HG03108 (cell line): Measurements from ENCODE around the gene ZFAND3.
A peak's percentile ranks its signal among the peaks of the same experiment; 100 is the strongest.

ENCODE experiments used
- ATAC-seq: cut with Tn5 transposase; IDR thresholded peaks from one replicate; pipeline ENCODE4 v1.9.1; 2021; ENCODE audit warnings: moderate library complexity; ENCODE audit not compliant: unreplicated experiment

Gene ZFAND3

DNA sequence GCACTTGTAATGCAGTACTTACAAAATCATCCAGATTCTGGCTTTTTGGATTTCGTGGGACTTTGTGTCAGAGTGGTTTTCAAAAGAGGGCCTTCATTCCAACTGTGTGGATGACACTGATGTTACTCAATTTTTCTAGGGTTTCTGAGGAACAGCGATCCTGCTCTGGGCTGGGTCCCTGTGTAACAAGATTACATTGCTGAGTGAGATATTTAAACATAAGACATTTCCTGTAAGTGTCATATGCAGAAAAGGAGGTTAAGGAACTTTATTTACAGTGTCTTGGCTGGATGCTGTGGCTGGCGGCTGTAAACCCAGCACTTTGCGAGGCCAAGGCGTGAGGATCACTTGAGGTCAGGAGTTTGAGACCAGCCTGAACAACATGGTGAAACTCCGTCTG, 6.7 kb downstream of the ZFAND3 start:
- no peak for ATAC-seq

DNA sequence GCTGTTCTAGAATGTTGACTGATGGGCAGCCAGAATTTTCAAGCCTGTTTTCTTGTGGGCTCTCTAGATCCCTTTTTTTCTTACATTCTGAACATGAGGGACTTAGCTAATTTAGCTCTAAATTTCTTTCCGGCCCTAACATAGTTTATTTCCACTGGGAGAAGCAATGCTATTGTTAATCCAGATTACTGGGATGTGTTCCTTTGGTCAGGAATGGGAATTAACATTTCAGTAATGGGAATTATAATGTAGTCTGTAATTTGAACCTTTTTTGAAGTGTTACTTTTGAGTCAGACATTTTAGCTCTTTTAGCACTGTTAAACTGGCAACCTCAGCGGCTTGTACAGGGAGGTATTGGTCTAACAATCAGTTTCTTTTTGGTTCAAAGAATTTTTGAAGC, 7.5 kb downstream of the ZFAND3 start:
- no peak for ATAC-seq

DNA sequence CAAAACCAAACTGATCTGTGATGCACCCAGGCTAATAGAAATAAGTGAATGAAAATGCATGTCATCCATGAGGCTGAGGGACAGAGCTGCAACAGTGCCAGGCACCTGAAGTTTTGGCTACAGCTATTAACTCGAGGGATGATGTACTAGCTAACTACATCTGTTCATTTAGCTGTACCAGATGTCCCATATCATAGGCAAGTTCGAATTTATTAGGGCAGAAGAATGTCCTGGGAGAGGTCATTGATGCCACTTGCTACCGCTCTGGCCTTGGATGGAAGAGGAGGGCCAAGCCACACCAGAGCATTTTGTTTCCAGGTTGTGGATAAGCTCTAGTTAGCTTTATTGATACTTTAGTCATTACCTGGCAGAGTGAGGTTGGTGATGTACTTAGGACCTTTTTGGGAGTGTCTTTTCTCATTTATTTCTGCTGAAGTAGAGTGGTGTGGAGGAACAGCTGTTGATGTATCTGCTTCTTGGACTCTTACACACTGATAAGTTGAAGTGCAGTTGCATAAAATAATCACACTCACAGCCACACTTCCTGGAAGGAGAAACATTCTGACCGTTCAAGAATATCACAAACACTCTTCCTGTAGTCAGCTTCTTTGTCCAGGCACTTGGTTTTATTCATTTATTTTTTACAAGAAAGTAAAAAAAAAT, 8.2 kb downstream of the ZFAND3 start:
- no peak for ATAC-seq

GRCh38 chr6:37830225-37830624, 10.7 kb downstream of the ZFAND3 start:
- peak; percentile 41 for ATAC-seq

DNA sequence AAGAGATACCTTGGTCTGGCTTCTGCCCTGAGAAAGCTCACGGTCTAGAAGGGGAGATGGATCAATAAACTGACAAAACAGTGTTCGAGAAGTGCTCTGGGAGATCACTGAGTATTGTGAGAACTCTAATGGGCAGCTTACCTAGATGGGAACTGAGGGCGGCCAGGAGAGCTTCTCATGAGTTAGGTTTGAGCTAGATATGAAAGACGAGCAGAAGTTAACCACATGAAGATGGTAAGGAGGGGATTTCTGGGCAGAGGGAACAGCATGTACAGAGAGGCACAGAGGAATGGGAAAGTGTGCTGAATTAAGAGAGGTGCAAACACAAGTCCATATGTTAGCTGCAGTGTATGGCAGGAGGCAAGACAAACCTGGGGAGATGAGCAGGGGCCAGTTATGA, 11.9 kb downstream of the ZFAND3 start:
- ATAC-seq, result no peak

GRCh38 chr6:37835923-37836322, 16.4 kb downstream of the ZFAND3 start:
- no peak for ATAC-seq

GRCh38 chr6:37838219-37838921, 18.8 kb downstream of the ZFAND3 start:
- no peak for ATAC-seq

- no peak for ATAC-seq
Observed at GRCh38 chr6:37840143-37840939, 20.8 kb downstream of the ZFAND3 start.

DNA sequence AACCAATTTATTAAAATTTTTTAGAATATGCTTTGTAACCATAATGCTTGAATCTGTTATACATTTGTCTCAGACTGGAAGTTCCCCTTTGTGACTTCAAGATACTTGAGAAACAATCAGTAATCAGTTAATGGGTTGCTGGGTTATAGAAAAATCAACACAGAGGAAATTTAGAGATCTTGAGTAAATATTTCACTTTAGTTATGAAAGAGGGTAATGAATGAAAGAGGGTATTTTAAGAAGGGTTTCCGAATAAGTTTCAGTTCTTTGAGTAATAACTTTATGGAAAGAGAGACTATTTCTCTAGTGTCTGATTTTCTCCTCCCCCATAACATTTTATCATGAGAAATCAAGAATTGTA, 21.4 kb downstream of the ZFAND3 start:
- ATAC-seq, result no peak

DNA sequence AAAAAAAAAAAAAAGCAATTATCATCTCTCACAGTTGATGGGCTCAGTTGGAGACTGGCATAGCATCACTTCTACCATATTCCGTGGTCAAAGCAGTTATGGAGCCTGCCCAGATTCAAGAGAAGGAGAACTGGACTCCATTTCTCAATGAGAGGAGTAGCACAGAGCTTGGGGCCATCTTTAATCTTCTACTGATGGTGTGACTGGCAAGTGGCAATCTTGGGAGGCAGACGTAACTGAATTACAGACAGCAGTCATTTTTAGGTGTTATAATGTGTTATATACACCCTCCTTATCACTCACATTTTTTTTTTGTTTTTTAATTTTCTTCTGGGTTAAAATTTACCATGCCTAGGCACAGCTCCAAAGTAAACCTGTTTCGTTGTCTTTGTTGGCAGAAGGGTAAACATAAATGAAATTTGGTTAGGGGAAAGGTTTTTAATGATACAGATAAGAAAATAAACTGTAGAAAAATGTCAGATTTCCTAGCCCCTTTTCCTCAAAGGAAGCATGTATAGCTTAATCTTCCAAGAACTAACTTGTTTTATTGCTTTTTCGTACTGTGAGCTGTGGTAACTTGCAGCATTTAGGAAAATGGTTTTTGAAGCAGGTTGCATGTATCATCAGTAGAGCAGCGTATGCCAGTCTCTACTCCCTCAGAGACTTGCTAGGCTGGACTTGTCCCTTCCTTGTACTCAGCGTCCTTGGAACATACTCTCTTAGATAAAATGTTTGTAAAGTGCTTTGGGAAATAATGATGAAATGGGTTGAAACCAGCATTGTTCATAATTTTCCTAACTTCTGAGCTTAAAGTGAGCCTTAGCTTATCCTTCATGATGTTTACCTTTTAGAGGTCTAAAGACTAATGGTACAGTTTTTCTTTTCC, 25.7 kb downstream of the ZFAND3 start:
- no peak for ATAC-seq

- no peak for ATAC-seq
Observed at GRCh38 chr6:37845930-37846329, 26.4 kb downstream of the ZFAND3 start.

DNA sequence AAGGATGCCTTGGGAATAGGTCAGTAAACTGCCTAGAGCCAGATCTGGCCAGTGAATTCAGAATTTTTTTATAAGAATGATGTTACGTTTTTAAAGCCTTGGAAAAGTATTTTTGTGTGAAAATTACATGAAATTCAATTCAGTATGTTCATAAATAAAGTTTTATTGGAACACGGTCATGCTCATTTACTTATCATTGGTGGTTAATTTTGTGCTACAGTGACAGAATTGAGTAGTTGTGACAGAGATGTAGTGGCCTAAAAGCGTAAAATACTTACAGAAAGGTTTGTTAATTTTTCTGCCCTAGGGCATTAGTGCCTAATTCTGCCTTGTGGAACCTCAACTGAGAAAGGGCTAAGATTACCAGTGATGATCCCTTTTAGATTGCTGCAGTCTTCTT, 28.2 kb downstream of the ZFAND3 start:
- ATAC-seq, result no peak

GRCh38 chr6:37848371-37848770, 28.8 kb downstream of the ZFAND3 start:
- ATAC-seq, result no peak

DNA sequence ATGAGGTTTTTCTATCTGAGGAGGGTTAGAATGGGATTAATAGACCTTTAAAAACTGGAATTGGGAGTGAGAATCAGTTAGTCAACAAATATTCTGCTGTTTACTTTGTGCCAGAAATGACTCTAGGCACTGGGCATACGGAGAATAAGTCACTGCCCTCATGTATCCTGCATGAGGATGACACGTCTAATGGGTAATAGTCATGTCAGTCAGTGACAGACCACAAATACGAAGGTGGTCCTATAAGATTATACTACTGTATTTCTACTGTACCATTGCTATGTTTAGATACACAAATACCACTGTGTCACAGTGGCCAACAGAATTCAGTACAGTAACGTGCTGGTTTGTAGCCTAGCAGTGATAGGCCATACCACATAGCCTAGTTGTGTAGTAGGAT, 30.7 kb downstream of the ZFAND3 start:
- ATAC-seq, result no peak

GRCh38 chr6:37850728-37851285, 31.3 kb downstream of the ZFAND3 start:
- no peak for ATAC-seq

GRCh38 chr6:37851997-37852524, 32.5 kb downstream of the ZFAND3 start:
- ATAC-seq, result no peak

DNA sequence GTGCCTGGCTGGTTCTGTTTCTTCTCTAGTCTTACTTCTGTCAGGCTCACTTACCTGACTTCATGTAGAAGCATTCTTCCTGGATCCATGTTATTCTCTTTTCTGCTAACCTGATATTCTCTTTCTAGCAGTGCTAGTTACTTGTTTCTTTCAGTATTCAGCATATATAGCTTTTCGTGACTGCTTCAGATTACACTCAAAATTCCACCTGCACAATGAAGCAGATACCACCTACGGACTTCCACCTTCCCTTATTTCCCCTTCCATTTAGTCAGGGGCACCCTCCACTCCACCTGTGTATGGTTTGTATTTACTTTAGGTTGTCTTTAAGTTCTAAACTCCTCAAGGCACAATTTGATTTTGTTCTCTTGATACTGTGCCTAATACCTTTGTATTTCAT, 36.8 kb downstream of the ZFAND3 start:
- ATAC-seq, result no peak

DNA sequence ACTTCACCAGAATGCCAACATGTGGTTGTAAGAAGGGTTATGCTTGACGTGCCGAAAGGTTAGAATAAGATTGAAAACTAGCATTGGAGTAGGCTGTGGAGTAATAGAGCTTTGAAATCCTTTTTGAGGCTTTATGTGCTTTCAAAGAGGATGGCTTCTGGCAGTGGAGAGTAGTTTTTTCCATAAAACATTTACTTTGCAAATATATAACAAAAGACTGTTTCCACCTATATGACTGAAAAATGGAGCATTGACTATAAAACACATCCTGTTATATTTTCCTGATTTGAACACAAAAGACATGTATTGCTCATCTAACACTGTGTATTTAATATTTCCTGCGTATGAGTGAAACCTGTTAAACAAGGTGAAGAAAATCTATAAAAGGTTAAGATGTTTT, 38.8 kb downstream of the ZFAND3 start:
- ATAC-seq, result no peak

- ATAC-seq, result no peak
Observed at GRCh38 chr6:37860226-37860839, 40.8 kb downstream of the ZFAND3 start.

DNA sequence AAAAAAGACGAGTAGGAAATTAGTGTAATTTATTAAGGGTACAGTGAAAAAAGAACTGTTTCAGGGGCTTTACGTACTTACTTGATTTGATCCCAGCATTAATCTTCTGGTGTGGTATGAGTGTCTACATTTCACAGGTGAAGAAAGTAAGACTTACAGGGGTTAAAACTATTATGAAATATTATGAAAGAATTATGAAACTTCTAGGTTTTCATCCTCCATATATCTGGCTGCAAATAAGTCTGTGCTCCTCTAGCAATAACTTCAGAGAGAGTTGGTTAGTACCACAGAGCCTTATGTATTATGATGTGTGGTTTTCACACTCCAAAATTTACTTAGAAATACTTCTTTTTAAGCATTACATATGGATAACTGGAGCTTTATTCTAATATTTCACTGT, 41.9 kb downstream of the ZFAND3 start:
- no peak for ATAC-seq
